Chondrocyte (in vitro differentiated cells): Measurements from ENCODE around the gene PRKCH. TPM values are rescaled to one million over a fixed set of nuclear protein-coding genes. Genes with fewer than 3 reads are reported as not detected.

Experiments
- DNase-seq: peaks from one replicate; pipeline ENCODE4 v3.0.0; 2021; ENCODE audit warnings: mixed read lengths, low spot score
- H3K27ac Mint-ChIP-seq: one replicate; pipeline ENCODE4 v1.8.0; 2021; ENCODE audit warnings: mild to moderate bottlenecking, moderate library complexity, mixed read lengths; ENCODE audit not compliant: unreplicated experiment
- H3K27me3 Mint-ChIP-seq: 2 replicates; pipeline ENCODE4 v1.8.0; 2021; ENCODE audit warnings: low read depth, mixed read lengths
- H3K36me3 Mint-ChIP-seq: 2 replicates; pipeline ENCODE4 v1.8.0; 2021; ENCODE audit warnings: low read depth, mixed read lengths
- H3K4me1 Mint-ChIP-seq: 2 replicates; pipeline ENCODE4 v1.8.0; 2021; ENCODE audit warnings: low read depth, mild to moderate bottlenecking, mixed read lengths
- H3K4me3 Mint-ChIP-seq: one replicate; pipeline ENCODE4 v1.8.0; 2021; ENCODE audit warnings: mild to moderate bottlenecking, moderate library complexity, mixed read lengths; ENCODE audit not compliant: unreplicated experiment
- H3K9me3 Mint-ChIP-seq: 2 replicates; pipeline ENCODE4 v1.8.0; 2021; ENCODE audit warnings: low read depth, mixed read lengths
- CTCF ChIP-seq: fragments of 200-600 bp; sonication (generic); IDR thresholded peaks from 2 replicates; pipeline ENCODE4 v1.5.0; 2021; ENCODE audit warnings: antibody characterized with exemption, mild to moderate bottlenecking, moderate library complexity
- total RNA-seq: library from RNA; stranded (reverse); gene quantifications from 3 replicates; pipeline ENCODE4 v1.2.1, GENCODE V29; 2021

Gene PRKCH
- total RNA-seq, 1 donor from 2014 or later, result 9.7 TPM

- Mint-ChIP-seq H3K27ac (peak overlapping the region; percentile 97), H3K27me3 (no peaks in the 10 kb centered on the region), H3K4me1 (peaks cover 96% of the 10 kb centered on the region), H3K4me3 (no peak overlapping the region), H3K9me3 (no peaks in the 10 kb centered on the region), H3K36me3 (no peaks in the 10 kb centered on the region)
- TF ChIP-seq CTCF, result no peak
- DNase-seq, result no peak
Observed at GRCh38 chr14:61565836-61566536, 244.6 kb downstream of the PRKCH start.

DNA sequence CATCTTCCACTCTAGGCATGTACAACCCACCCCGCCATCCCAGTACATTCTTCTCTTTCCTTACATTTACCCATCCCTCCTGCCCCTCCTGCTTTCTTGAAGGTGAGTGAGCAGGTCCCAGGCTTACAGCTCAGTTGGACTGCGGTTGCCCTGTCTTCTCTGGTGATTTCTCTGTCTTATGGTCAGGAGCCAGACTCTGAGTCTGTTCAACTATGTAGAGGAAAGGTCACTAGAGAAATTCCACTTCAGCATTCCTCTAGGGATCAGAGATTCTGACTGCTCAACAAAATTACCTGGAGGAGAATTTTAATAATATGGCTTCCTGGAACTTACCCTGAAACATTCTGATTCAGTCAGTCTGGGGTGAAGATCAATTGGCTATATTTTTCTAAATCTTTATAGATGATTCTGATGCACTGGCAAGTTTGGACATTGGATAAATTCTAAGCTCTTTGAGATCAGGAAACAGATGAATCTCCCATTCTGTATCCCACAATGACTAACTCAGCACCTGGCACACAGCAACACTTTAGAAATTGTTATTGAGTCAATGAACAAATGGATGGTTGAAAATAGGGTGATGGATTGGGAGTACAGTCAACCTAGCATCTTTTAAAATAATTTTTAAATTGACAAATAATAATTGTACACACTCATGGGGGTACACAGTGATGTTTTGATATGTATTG lies 245.3 kb downstream of the PRKCH start:
- no peaks in the 10 kb centered on the region for H3K9me3 Mint-ChIP-seq
- H3K27ac Mint-ChIP-seq, result peak overlapping the region; percentile 97
- no peaks in the 10 kb centered on the region for H3K27me3 Mint-ChIP-seq
- no peak for TF ChIP-seq CTCF
- no peak for DNase-seq
- no peak overlapping the region for H3K4me3 Mint-ChIP-seq
- no peaks in the 10 kb centered on the region for H3K36me3 Mint-ChIP-seq
- peaks cover 96% of the 10 kb centered on the region for H3K4me1 Mint-ChIP-seq

DNA sequence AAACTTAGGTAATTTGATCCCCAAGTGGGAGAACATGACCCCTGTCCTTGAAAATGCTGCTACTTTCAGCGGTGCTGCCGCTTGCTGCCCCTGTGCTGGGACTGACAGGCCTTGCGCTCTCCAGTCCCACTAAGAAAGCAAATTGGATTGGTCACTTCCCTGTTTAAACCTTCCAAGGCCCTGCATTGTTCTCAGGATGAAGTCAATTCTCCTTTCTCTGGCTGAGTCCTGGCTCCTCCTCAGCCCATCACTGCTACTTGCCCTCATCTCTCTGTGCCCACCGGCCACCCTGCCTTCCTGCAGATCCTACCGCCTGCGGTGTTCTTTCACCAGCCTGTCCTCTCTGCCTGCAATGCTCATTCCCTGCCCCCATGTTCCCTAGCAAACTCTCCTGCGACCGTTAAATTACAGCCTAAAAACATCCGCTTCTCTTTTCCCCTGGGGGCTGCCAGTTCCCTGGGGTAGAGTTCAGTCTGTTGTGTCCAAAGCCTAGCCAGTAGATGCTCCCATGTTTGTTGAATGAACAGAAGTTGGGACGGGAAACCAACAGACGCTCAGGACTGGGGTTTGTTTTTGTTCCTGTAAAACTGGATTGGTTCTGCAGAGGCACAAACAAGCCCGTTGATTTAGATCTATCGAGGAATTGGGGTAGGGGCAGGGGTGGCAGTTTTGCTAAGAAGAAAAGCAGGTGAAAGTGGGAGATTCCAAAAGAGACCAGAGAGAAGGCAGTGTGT lies 246.6 kb downstream of the PRKCH start:
- DNase-seq, result no peak
- H3K27ac Mint-ChIP-seq, result peak overlapping the region; percentile 97
- H3K36me3 Mint-ChIP-seq, result no peaks in the 10 kb centered on the region
- no peak overlapping the region for H3K4me3 Mint-ChIP-seq
- no peaks in the 10 kb centered on the region for H3K9me3 Mint-ChIP-seq
- H3K27me3 Mint-ChIP-seq, result no peaks in the 10 kb centered on the region
- H3K4me1 Mint-ChIP-seq, result peaks cover 96% of the 10 kb centered on the region
- peak; percentile 12 for TF ChIP-seq CTCF

DNA sequence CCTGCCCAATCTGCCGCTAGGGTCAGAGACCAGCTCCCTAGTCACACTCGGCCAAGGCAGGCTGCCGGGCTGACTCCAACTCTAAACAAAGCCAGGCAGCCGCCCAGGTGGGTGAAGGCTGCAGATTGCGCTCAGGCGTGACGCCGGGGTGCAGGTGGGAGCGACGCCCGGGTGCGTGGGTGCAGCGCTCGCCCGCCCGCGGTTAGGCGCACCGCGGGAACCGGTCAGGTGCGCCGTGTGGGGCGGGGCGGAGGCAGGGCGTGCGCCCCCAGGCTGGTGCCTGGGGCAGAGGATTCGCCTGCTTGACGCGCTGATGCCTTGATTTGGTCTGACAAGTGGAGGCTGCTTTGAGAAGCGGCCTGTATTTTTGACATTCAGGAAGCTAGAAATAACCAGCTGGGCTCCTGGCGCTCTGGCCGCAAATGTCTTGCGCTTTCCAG lies 247.2 kb downstream of the PRKCH start:
- no peak for TF ChIP-seq CTCF

DNA sequence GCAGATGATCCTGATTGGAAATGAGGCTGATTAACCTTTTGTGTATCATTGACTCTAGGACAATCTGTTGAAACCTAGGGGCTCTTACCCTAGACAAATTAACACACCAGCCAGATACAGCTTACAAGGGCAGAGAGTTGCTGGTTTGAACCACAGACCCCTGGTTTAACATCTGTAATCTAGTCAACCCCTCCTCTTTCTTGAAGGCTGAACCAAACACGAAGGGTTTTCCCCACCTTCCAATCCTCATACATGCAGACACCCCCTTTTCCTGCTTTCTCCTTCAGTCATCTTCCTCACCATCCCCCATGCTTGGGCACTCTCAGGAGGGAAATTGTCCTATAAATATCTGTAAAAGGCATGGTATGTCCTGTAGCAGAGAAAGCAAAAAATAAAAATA lies 247.9 kb downstream of the PRKCH start:
- no peak overlapping the region for H3K4me3 Mint-ChIP-seq
- TF ChIP-seq CTCF, result no peak
- H3K27me3 Mint-ChIP-seq, result no peaks in the 10 kb centered on the region
- no peaks in the 10 kb centered on the region for H3K36me3 Mint-ChIP-seq
- H3K4me1 Mint-ChIP-seq, result peaks cover 96% of the 10 kb centered on the region
- peak overlapping the region; percentile 92 for H3K27ac Mint-ChIP-seq
- no peak for DNase-seq
- H3K9me3 Mint-ChIP-seq, result no peaks in the 10 kb centered on the region

More for the DNA sequence above, 247.2 kb downstream of the PRKCH start:
- Mint-ChIP-seq H3K9me3 (no peaks in the 10 kb centered on the region), H3K36me3 (no peaks in the 10 kb centered on the region), H3K4me1 (peaks cover 96% of the 10 kb centered on the region), H3K4me3 (no peak overlapping the region), H3K27me3 (no peaks in the 10 kb centered on the region), H3K27ac (peak overlapping the region; percentile 97)
- no peak for DNase-seq
